Colonic mucosa (tissue), 4 donors: ENCODE data around the gene HHIPL2. TPM values are rescaled to one million over a fixed set of nuclear protein-coding genes. Genes with fewer than 3 reads are reported as not detected.

Source experiments
- DNase-seq: peaks from one replicate; pipeline ENCODE4 v3.0.0-alpha.2; 2020
- H3K27ac ChIP-seq: fragments of 200-600 bp; one replicate; pipeline ENCODE4 v1.8.0; 2021
- H3K27me3 ChIP-seq: fragments of 200-600 bp; one replicate; pipeline ENCODE4 v1.8.0; 2021
- H3K36me3 ChIP-seq: fragments of 200-600 bp; one replicate; pipeline ENCODE4 v1.8.0; 2021
- H3K4me1 ChIP-seq: fragments of 200-600 bp; one replicate; pipeline ENCODE4 v1.8.0; 2021; ENCODE audit warnings: mild to moderate bottlenecking
- H3K4me3 ChIP-seq: fragments of 200-600 bp; one replicate; pipeline ENCODE4 v1.8.0; 2021
- H3K9ac ChIP-seq, 2 donors: one replicate each; pipeline ENCODE4 v1.7.0; 2013; ENCODE audit warnings: control low read depth in 2 of 2, low read depth in 2 of 2, low read length in 2 of 2
- H3K9me3 ChIP-seq: fragments of 200-600 bp; one replicate; pipeline ENCODE4 v1.8.0; 2021
- CTCF ChIP-seq: fragments of 200-600 bp; IDR thresholded peaks from one replicate; pipeline ENCODE4 v1.8.0; 2022; ENCODE audit warnings: antibody characterized with exemption, mild to moderate bottlenecking
- intact Hi-C: fragments of 100-400 bp; cut with DNase I; formaldehyde crosslinking; loops from one replicate; pipeline ENCODE4 v1.14.1; 2022
- total RNA-seq, 2 donors: library from RNA; stranded (reverse); fragmentation: NEBNext Ultra II Directional in 1 of 2; extraction: Animal tissue kit (Norgen Biotek cat#: 25700) in 1 of 2; gene quantifications; one replicate each; pipeline ENCODE4 v1.2.1, GENCODE V29; 2021
- donor health status: healthy.
- donor health status: DM: no; HTN: no; CAD: no.
- donor health status: DM: no; HTN: no; CAD: no.

Gene HHIPL2
- total RNA-seq, 2 donors from 2014 or later, result 0.22 to 0.45 TPM

- TF ChIP-seq CTCF, result no peak
- no peaks in the 10 kb centered on the region for H3K9me3 ChIP-seq
- no peak for DNase-seq
- no peak overlapping the region for H3K4me3 ChIP-seq
- H3K27me3 ChIP-seq, result no peaks in the 10 kb centered on the region
- intact Hi-C loops, result no loop called here
- H3K36me3 ChIP-seq, result no peaks in the 10 kb centered on the region
- H3K27ac ChIP-seq, result no peak overlapping the region
- H3K9ac ChIP-seq, result no peak overlapping the region
- no peaks in the 10 kb centered on the region for H3K4me1 ChIP-seq
Measured at GRCh38 chr1:222570837-222571236, 22.9 kb upstream of the HHIPL2 start.

- Histone ChIP-seq H3K9me3 (no peaks in the 10 kb centered on the region), H3K27me3 (no peaks in the 10 kb centered on the region), H3K9ac (no peak overlapping the region), H3K36me3 (no peaks in the 10 kb centered on the region), H3K27ac (no peak overlapping the region), H3K4me1 (no peaks in the 10 kb centered on the region), H3K4me3 (no peak overlapping the region)
- TF ChIP-seq CTCF, result no peak
- DNase-seq, result no peak
- intact Hi-C loops, result no loop called here
Measured at GRCh38 chr1:222561656-222562055, 13.8 kb upstream of the HHIPL2 start.

- H3K9me3 ChIP-seq, result no peaks in the 10 kb centered on the region
- no peak for TF ChIP-seq CTCF
- no peak for DNase-seq
- no peak overlapping the region for H3K9ac ChIP-seq
- intact Hi-C loops, result no loop called here
- H3K27ac ChIP-seq, result no peak overlapping the region
- no peaks in the 10 kb centered on the region for H3K4me1 ChIP-seq
- no peaks in the 10 kb centered on the region for H3K36me3 ChIP-seq
- no peaks in the 10 kb centered on the region for H3K27me3 ChIP-seq
- H3K4me3 ChIP-seq, result no peak overlapping the region
Measured at GRCh38 chr1:222557574-222557973, 9.7 kb upstream of the HHIPL2 start.

- no peak overlapping the region for H3K9ac ChIP-seq
- no peak overlapping the region for H3K4me3 ChIP-seq
- no peaks in the 10 kb centered on the region for H3K36me3 ChIP-seq
- DNase-seq, result no peak
- H3K27me3 ChIP-seq, result no peaks in the 10 kb centered on the region
- TF ChIP-seq CTCF, result no peak
- no peaks in the 10 kb centered on the region for H3K4me1 ChIP-seq
- H3K9me3 ChIP-seq, result no peaks in the 10 kb centered on the region
- intact Hi-C loops, result no loop called here
- no peak overlapping the region for H3K27ac ChIP-seq
Measured at GRCh38 chr1:222557148-222557547, 9.2 kb upstream of the HHIPL2 start.

DNA sequence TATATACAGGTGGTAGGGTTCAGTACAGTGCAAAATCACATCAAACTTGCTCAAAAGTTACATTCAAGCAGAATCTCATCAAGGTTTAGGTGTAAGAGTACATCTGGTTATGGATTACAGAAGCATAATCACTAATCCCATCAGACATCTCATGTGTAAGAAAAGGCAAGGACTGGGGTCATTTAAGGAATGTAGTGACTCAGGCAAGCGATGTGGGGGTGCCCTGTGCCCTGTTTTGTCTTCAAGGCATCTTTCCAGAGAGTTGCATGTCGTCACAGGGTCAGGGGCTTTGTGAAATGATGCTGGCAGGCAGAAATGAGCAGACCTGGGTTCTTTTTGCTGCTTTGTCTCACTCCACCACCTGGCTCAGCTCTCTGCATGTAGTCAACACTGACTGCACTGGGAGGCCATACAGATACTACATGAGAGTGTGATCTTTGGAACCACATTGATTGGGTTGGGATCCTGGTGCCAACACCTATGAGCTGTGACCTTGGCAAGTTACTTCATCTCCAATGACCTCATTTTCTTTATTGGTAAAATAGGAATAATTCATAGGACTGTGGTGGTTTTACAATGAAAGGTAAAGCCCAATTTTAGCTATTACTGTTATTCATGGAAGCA is 8.2 kb upstream of the HHIPL2 start:
- no peak for DNase-seq
- H3K9me3 ChIP-seq, result no peaks in the 10 kb centered on the region
- intact Hi-C loops, result no loop called here
- H3K4me1 ChIP-seq, result no peaks in the 10 kb centered on the region
- H3K36me3 ChIP-seq, result no peaks in the 10 kb centered on the region
- H3K9ac ChIP-seq, result no peak overlapping the region
- H3K27ac ChIP-seq, result no peak overlapping the region
- H3K27me3 ChIP-seq, result no peaks in the 10 kb centered on the region
- no peak overlapping the region for H3K4me3 ChIP-seq
- no peak for TF ChIP-seq CTCF
